Measurements from ENCODE around the gene PITPNM3. TPM values are rescaled to one million over a fixed set of nuclear protein-coding genes. Genes with fewer than 3 reads are reported as not detected.
A peak's percentile ranks its signal among the peaks of the same experiment; 100 is the strongest.

PITPNM3 gene
- total and polyA plus RNA-seq, 2 of the 13 experiments (the other 11 are each of a cell fraction or from before 2014, with no cell fraction given): 0.13 to 0.29 TPM

DNA sequence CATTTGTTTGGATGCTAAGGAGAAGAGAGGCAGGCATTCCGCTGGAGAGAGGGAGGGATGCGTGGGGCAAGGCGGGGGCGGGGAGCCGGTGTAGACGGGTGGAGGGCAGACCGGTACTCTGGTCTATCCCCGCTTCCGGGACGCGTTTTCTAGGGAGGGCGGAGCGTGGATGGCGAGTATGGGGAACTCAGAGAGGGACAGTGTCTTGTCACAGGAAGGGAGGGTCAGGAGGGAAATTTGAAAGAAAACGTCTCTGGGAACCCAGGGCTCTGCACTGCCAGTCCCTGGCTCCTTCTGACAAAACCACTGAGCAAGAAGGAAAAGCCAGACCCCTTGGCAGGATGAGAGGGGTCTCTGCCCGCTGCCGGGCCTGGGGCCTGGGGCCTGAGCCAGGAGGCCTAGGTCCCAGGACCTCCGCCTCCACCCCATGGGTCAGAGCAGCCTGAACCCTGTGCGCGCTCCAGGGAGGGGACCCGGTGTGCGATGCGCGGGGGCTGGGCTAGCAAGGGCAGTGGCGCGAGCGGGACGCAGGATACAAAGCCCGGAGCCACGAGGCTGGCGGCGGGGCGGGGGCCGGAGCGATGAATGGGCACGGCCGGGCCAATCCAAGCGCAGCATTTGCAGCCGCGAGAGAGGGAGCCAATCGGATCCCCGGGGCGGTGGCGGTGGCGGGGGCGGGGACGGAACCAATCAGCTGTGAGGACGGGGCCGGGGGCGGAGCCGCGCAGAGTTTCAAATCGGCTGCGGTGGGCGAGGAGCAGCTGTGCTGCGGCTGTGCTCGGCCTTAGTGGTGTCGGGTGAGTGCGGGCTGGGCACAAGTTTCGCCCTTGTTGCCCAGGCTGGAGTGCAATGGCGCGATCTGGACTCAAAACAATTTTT is 112.4 kb downstream of the PITPNM3 start, which contains the start of gene PIMREG (continued):
- TF ChIP-seq, protein P1, sequence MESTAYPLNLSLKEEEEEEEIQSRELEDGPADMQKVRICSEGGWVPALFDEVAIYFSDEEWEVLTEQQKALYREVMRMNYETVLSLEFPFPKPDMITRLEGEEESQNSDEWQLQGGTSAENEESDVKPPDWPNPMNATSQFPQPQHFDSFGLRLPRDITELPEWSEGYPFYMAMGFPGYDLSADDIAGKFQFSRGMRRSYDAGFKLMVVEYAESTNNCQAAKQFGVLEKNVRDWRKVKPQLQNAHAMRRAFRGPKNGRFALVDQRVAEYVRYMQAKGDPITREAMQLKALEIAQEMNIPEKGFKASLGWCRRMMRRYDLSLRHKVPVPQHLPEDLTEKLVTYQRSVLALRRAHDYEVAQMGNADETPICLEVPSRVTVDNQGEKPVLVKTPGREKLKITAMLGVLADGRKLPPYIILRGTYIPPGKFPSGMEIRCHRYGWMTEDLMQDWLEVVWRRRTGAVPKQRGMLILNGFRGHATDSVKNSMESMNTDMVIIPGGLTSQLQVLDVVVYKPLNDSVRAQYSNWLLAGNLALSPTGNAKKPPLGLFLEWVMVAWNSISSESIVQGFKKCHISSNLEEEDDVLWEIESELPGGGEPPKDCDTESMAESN (CRISPR knock-in tag; conservative IDR thresholded peaks at IDR 0.05): peak; percentile 85
- no peak for TF ChIP-seq RAD21 (CRISPR knock-in tag; IDR thresholded peaks at IDR 0.05)
- no peak for TF ChIP-seq FOXK2 (IDR thresholded peaks at IDR 0.05)
- no peak for TF ChIP-seq ZFP82 (CRISPR knock-in tag; IDR thresholded peaks at IDR 0.05; ENCODE audit: borderline replicate concordance)
- TF ChIP-seq ZNF737 (CRISPR knock-in tag; IDR thresholded peaks at IDR 0.05; ENCODE audit: borderline replicate concordance): no peak
- no peak for TF ChIP-seq ZNF674 (CRISPR knock-in tag; IDR thresholded peaks at IDR 0.05; ENCODE audit: low read depth)
- TF ChIP-seq E2F1 (CRISPR knock-in tag; IDR thresholded peaks at IDR 0.05): peak; percentile 69; the same call in 1 of the 2 replicates
- no peak for TF ChIP-seq ZNF430 (CRISPR knock-in tag; IDR thresholded peaks at IDR 0.05)
- TF ChIP-seq ZNF784 (CRISPR knock-in tag; IDR thresholded peaks at IDR 0.05; ENCODE audit: borderline replicate concordance): no peak; the same call in 1 of the 2 replicates

Data from HepG2 (cell line).